GM12891 (cell line): Measurements from ENCODE around the gene ZCWPW2.

Experiments used
- PAX5 ChIP-seq: IDR thresholded peaks from 2 replicates; pipeline ENCODE4 v1.6.1; 2011; ENCODE audit warnings: low read length, moderate library complexity, mild to moderate bottlenecking; ENCODE audit not compliant: insufficient read depth, severe bottlenecking
- POLR2A ChIP-seq: IDR thresholded peaks from 2 replicates; pipeline ENCODE4 v1.6.1; 2011; ENCODE audit warnings: low read depth, low read length, control low read depth
- POLR2AphosphoS5 ChIP-seq: IDR thresholded peaks from 2 replicates; pipeline ENCODE4 v1.6.1; 2011; ENCODE audit warnings: low read depth, low read length, control low read depth
- POU2F2 ChIP-seq: IDR thresholded peaks from 2 replicates; pipeline ENCODE4 v1.6.1; 2011; ENCODE audit warnings: low read depth, mild to moderate bottlenecking, control low read depth, low read length, moderate library complexity
- SPI1 ChIP-seq: IDR thresholded peaks from 2 replicates; pipeline ENCODE4 v1.6.1; 2011; ENCODE audit warnings: low read depth, low read length, control low read depth
- TAF1 ChIP-seq: IDR thresholded peaks from 2 replicates; pipeline ENCODE4 v1.6.1; 2011; ENCODE audit warnings: low read depth, low read length, control low read depth

DNA sequence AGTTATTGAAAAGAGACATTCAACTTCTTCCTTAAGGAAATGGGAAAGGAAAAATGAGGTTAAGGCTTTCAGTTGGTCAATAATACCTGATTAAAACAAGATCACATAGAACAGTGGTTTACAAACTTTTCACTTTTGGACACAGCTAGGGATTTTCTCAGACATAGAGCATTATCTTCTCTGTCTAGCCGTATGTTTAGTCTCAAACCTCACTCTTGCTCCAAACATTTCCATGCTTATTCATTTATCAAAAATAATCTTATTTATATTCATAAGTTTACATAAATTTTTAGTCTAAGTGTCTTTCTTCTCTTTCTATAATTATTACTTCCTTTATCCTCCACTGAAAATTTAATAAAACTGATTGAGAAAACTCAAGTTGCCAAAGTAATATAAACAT is 114.3 kb downstream of the ZCWPW2 start:
- TF ChIP-seq POLR2AphosphoS5 = no peak
- no peak for TF ChIP-seq POLR2A
- TF ChIP-seq TAF1 = no peak
- no peak for TF ChIP-seq PAX5
- no peak for TF ChIP-seq SPI1
- no peak for TF ChIP-seq POU2F2
